Panc1 (cell line): ENCODE data around the gene PRRC1. TPM values are rescaled to one million over a fixed set of nuclear protein-coding genes. Genes with fewer than 3 reads are reported as not detected.

Source experiments
- ATAC-seq: fragments of 200-7000 bp; cut with Tn5 transposase; 2 replicates; pipeline ENCODE4 v1.9.1; 2020; ENCODE audit warnings: mild to moderate bottlenecking, moderate library complexity
- BruUV-seq: library from RNA; stranded (reverse); fragments of 400-500 nt; replicated peaks from 2 replicates; lab custom pipeline; 2021; lab: Mats Ljungman, UMichigan
- CTCF ChIA-PET: fragments of 300-600 bp; sonication (Branson Sonifier 250); formaldehyde crosslinking; loops from one replicate; lab custom pipeline; 2022; ENCODE audit warnings: antibody characterized with exemption; lab: Charles Lee
- POLR2A ChIA-PET: fragments of 300-600 bp; sonication (Branson Sonifier 250); formaldehyde crosslinking; loops from one replicate; lab custom pipeline; 2022; ENCODE audit warnings: antibody characterized with exemption; lab: Charles Lee
- DNase-seq: peaks from one replicate; pipeline ENCODE4 v3.0.0-alpha.2; 2010; ENCODE audit warnings: low read depth, low spot score
- H3K27ac ChIP-seq: 2 replicates; pipeline ENCODE4 v1.5.1; 2011; ENCODE audit warnings: mild to moderate bottlenecking, low read length, inconsistent platforms
- H3K27me3 ChIP-seq: fragments of 200-500 bp; sonication (Bioruptor generic); 2 replicates; pipeline ENCODE4 v1.6.0; 2014; ENCODE audit warnings: low read length, inconsistent platforms; ENCODE audit not compliant: control insufficient read depth, insufficient read depth
- H3K36me3 ChIP-seq: fragments of 200-500 bp; sonication (Bioruptor generic); 2 replicates; pipeline ENCODE4 v1.5.1; 2014; ENCODE audit warnings: inconsistent platforms, mild to moderate bottlenecking, low read length, moderate library complexity; ENCODE audit not compliant: control insufficient read depth, insufficient read depth
- H3K4me1 ChIP-seq: 2 replicates; pipeline ENCODE4 v1.5.1; 2011; ENCODE audit warnings: inconsistent platforms, mild to moderate bottlenecking, low read length, moderate library complexity; ENCODE audit not compliant: control insufficient read depth, insufficient read depth
- H3K4me3 ChIP-seq, 2 experiments: 2 replicates each; pipeline ENCODE4 v1.5.1; 2011 to 2012; ENCODE audit warnings: low read depth in 2 of 2, low read length in 2 of 2, mild to moderate bottlenecking in 2 of 2, inconsistent platforms in 1 of 2, moderate library complexity in 1 of 2
- H3K9me3 ChIP-seq: fragments of 200-500 bp; sonication (Bioruptor generic); 2 replicates; pipeline ENCODE4 v1.5.1; 2014; ENCODE audit warnings: low read depth, mild to moderate bottlenecking, inconsistent platforms, low read length, moderate library complexity; ENCODE audit not compliant: control insufficient read depth, insufficient read depth
- CTCF ChIP-seq: fragments of 450-650 bp; IDR thresholded peaks from 2 replicates; pipeline ENCODE4 v1.5.1; 2017; ENCODE audit warnings: mild to moderate bottlenecking
- POLR2AphosphoS5 ChIP-seq: IDR thresholded peaks from 2 replicates; pipeline ENCODE4 v1.6.1; 2012; ENCODE audit warnings: mild to moderate bottlenecking, low read depth, low read length, moderate library complexity
- REST ChIP-seq, 2 experiments: IDR thresholded peaks; 2 replicates each; pipeline ENCODE4 v1.6.1; 2011 to 2012; ENCODE audit warnings: low read depth in 2 of 2, control low read depth in 1 of 2, low read length in 1 of 2, mild to moderate bottlenecking in 1 of 2, moderate library complexity in 1 of 2; ENCODE audit not compliant: insufficient read depth in 1 of 2
- SIN3A ChIP-seq: IDR thresholded peaks from 2 replicates; pipeline ENCODE4 v1.6.1; 2012; ENCODE audit warnings: low read depth, mild to moderate bottlenecking, low read length, moderate library complexity, borderline replicate concordance; ENCODE audit not compliant: insufficient read depth
- TCF7L2 ChIP-seq: IDR thresholded peaks from 2 replicates; pipeline ENCODE4 v1.6.1; 2011; ENCODE audit warnings: mild to moderate bottlenecking, low read depth, low read length, inconsistent platforms
- in situ Hi-C: cut with HindIII; loops from 2 replicates; pipeline ENCODE4 v1.10.0; 2016; ENCODE audit warnings: low sequenced_read_pairs, low pct_unique_long_range_greater_than_20kb
- intact Hi-C: fragments of 100-400 bp; cut with micrococcal nuclease; formaldehyde crosslinking; loops from one replicate; pipeline ENCODE4 v1.10.0; 2022; ENCODE audit not compliant: unreplicated experiment
- total RNA-seq: library from RNA; stranded (reverse); gene quantifications from one replicate; pipeline ENCODE4 v1.2.1, GENCODE V29; 2021; ENCODE audit not compliant: unreplicated experiment

The PRRC1 gene
- total RNA-seq, 1 experiment from 2014 or later, result 48.7 TPM

GRCh38 chr5:127589309-127590030 lies 72.0 kb downstream of the PRRC1 start:
- TF ChIP-seq POLR2AphosphoS5, result no peak
- TF ChIP-seq SIN3A, result no peak
- no peak for TF ChIP-seq TCF7L2
- no peak for TF ChIP-seq CTCF
- TF ChIP-seq REST (IDR thresholded peaks at IDR 0.05; ENCODE audit: insufficient read depth in 1 of 2, low read depth in 2 of 2, low read length in 1 of 2), result no peak
- ATAC-seq (no peak), DNase-seq (no peak)
- Histone ChIP-seq H3K9me3 (no peaks in the 10 kb centered on the region), H3K36me3 (no peaks in the 10 kb centered on the region), H3K27ac (no peak overlapping the region), H3K4me3 (no peak overlapping the region), H3K27me3 (peaks cover 2% of the 10 kb centered on the region; the same call in 1 of the 2 replicates), H3K4me1 (no peaks in the 10 kb centered on the region)
- ChIA-PET POLR2A (no interaction called here), CTCF (no interaction called here)
- intact Hi-C loops (no loop called here), in situ Hi-C loops (no loop called here)
- no TSS peak for BruUV-seq

GRCh38 chr5:127590156-127590722 lies 72.8 kb downstream of the PRRC1 start:
- ChIA-PET CTCF (no interaction called here), POLR2A (no interaction called here)
- Histone ChIP-seq H3K27me3 (no peaks in the 10 kb centered on the region), H3K4me1 (no peaks in the 10 kb centered on the region), H3K4me3 (no peak overlapping the region), H3K36me3 (no peaks in the 10 kb centered on the region), H3K9me3 (no peaks in the 10 kb centered on the region), H3K27ac (no peak overlapping the region)
- in situ Hi-C loops (no loop called here), intact Hi-C loops (no loop called here)
- no TSS peak for BruUV-seq
- no peak for TF ChIP-seq CTCF
- TF ChIP-seq SIN3A, result no peak
- no peak for TF ChIP-seq POLR2AphosphoS5
- TF ChIP-seq TCF7L2, result no peak
- no peak for TF ChIP-seq REST (IDR thresholded peaks at IDR 0.05; ENCODE audit: insufficient read depth in 1 of 2, low read depth in 2 of 2, low read length in 1 of 2)
- DNase-seq (no peak), ATAC-seq (no peak)
